SW480 (cell line): Measurements from ENCODE around the gene ZNF620.
"Not testable (repeated sequence)": the region's sequence is repeated elsewhere in the genome, so short reads cannot be mapped to it uniquely, and the experiment has no call there.

Source experiments
- DNase-seq: peaks from one replicate; pipeline ENCODE4 v3.0.0-alpha.2; 2016; ENCODE audit warnings: low spot score

Gene ZNF620

GRCh38 chr3:40505599-40506462 is at the start of gene ZNF620:
Gene ZNF620 (plus strand): TSS chr3:40506039. CDS start chr3:40506353, 314 bp downstream.
- DNase-seq: peak; percentile 92

- DNase-seq: no peak
Observed at GRCh38 chr3:40456279-40456939, 49.4 kb upstream of the ZNF620 start.

DNA sequence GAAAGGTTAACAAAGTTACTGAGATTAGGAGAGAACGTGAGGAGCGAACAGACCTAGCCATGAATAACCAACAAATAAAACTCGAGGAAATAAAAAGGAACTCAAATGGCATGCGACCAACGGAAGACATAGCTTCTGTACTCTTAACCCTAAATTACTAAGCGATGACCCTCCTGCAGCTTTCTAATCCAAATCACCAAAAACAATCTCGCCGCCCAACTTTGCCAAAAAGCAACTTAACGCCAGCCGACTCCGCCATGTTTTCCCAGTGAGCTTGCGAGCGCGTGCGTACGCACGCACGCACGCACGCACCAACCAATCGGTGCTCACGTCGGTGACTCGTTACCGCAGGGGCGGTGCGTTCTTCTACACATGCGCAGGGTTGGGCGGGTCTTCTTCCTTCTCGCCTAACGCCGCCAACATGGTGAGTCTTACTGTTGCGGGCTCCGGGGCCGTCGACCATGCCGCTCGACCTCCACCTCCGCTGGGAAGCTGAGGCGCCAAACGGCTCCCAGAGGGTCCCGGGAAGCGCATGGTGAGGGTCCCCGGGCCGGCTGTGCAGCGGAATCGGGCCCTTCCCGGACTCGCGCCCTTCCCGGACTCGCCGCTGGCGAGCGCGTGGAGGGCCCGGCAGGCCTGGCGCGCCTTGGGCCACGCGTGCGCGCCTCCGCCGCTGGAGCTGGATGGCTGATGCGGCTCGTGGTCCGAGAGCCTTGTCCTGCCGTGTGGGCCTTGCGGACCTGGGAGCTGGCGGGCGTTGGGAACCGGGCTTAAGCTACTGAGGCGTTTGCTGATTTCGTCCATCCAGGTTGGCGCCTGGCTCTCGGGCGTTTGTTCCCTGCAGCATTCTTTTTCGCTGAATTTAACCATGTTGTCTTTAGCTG is 48.7 kb upstream of the ZNF620 start, which contains the start of gene RPL14:
RPL14 (plus strand) TSS at position 400 of the 884 bp plus-strand sequence; CDS start at position 533, 133 bp downstream.
- peak; percentile 94 for DNase-seq

DNA sequence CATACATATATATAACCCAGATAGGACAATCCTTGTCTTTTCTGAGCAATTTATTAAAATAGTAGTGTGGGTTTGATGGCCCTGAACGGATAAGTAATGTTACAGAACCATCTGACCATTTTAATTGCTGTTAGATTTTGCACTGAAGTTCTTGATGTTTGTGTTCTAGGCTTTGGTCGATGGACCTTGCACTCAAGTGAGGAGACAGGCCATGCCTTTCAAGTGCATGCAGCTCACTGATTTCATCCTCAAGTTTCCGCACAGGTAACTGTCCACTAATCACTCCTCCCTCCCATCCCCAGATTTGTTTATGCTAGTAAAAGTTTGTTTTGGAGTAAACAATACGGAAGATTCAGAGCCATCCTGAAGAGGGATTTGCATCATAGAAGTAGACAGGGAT is 47.4 kb upstream of the ZNF620 start:
- no peak for DNase-seq

DNA sequence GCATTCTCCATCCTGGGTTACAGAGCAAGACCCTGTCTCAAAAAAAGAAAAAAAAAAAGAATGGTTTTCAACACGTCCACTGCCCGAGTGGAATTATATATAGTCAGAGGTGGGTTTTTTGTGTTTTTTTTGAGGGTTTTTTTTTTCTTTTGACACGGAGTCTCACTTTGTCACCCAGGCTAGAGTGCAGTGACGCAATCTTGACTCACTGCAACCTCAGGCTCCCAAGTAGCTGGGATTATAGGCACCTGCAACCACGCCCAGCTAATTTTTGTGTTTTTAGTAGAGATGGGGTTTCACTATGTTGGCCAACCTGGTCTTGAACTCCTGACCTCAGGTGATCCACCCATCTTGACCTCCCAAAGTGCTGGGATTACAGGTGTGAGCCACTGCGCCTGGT is 45.4 kb upstream of the ZNF620 start:
- not testable (repeated sequence) for DNase-seq

DNA sequence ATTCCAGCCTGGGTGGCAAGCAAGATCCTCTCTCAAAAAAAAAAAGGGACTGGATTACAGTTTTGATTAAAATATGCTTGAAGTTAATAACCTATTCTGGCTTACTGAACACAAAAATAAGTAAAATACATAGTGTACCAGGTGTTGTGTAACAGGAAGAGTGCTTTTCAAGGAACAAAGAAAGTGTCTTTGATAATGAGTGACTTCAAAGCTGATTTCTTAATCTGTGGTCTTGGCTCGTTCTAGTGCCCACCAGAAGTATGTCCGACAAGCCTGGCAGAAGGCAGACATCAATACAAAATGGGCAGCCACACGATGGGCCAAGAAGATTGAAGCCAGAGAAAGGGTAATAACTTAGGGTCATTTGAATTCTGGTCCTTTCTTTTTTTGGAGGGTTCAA is 44.7 kb upstream of the ZNF620 start:
- DNase-seq: no peak

- DNase-seq: not testable (repeated sequence)
Observed at GRCh38 chr3:40462838-40463237, 43.0 kb upstream of the ZNF620 start.

GRCh38 chr3:40463579-40463978 is 42.3 kb upstream of the ZNF620 start:
- no peak for DNase-seq

DNA sequence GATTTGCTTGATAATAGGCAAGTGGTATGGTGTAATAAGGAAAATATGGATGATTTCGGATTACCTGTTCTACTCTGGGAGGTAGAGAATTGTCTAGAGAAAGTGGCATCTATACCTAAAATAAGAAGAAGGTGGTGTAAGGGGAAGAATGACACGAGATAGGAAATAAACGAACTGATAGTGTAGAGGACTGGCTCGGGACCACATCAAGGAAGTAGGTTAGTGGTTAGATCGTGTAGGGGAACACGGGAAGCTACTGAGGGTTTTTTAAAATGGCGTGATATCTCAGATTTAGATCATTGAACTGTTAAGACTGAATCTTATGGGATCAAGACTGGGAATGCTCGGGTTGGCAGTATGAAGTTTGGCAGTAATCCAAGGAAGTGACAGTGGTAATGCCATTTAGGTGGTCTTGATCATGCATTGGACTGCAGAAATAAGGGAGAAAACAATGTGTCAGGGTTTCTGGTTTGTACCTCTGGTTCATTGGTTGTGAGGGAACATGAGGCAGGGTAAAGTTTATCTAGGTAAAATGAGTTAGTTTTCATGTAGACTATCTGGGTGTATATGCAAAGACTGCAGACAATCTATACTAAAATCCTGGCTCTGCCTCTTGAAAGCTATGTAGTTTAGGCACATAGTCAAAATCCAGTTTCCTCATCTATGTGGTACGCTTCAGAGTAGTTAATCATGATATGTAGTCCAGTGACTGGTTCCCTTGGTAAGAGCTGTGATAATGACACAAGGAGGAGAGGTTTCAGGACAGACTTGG is 41.3 kb upstream of the ZNF620 start:
- no peak for DNase-seq

DNA sequence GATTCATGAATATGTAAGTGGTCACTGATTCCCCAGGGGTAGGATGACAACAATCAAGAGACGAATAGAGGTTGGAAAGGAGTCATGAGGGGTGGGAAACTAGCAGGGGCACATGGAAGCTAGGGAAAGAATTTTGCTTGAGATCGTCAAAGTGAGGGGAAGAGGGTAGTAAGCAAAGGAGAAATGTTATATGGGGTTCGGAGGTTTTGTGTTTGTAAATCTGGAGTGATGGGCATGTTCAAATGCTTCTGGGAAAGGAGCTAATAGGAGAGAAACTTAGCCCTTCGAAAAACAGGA is 40.8 kb upstream of the ZNF620 start:
- no peak for DNase-seq

- DNase-seq: no peak
Observed at GRCh38 chr3:40465456-40465855, 40.4 kb upstream of the ZNF620 start.

DNA sequence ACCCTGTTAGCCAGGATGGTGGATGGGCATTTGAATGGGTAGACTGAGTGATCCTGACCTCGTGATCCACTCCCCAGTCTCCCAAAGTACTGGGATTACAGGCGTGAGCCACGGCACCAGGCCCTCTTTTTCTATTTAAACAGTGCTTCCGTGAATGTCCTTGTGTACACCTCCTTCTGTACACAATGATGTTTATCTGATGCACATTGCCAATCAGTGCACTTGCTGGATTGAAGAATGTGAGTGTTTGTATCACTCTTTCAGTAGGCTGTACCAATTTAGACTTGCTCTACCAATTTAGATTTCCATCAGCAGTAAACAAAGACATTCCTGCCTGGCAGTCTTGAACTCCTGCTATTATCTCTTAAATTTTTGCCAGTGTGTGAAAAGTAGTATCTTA is 37.8 kb upstream of the ZNF620 start:
- no peak for DNase-seq

- DNase-seq: no peak
Observed at GRCh38 chr3:40470701-40471100, 35.1 kb upstream of the ZNF620 start.

DNA sequence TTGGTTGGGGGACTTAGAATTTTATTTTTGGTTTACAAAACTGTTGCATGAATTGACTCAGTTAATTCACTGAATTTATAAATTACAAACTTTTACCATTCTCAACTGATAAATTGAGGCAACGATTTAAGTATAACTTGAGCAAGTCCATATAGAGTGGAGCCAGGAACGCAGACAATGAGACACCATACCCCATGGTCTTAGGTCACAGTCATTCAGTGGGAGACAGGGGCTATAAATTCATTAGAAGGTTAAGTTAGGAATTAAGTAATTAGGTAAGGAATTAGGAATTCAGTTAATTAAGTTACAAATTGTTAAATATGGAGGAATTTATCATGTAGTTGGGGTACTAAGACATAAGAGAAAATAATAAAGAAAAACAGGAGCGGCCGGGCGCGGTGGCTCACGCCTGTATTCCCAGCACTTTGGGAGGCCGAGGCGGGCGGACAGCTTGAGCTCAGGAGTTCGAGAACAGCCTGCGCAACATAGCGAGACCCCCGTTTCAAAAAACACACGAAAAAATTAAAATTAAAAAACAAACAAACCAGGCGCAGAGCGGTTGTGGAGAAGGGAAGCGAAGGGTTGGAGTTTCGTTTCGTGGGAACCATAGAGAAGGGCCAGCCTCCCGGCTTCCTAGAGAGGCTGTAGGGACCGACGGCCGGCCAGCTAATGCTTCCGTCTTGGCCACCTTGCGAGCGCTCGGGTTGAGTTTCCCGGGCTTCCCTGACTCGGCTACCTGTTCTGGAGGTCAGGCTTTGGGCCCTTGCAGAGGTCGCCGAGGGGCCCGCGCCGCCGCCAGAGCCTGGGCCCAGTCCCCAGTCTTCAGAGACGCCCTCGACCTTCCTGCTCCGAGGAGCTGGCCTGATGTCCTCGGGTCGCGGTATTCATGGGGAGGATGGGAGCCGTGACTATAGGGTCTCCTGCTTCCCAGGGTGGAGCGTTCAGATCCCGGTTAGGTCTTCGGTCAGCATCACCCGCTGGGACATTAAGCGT is 29.1 kb upstream of the ZNF620 start, which contains the start of gene ZNF619:
ZNF619 (plus strand) TSS at position 645 of the 993 bp plus-strand sequence. CDS start 858 bp downstream, outside the sequence.
- DNase-seq: peak; percentile 75

DNA sequence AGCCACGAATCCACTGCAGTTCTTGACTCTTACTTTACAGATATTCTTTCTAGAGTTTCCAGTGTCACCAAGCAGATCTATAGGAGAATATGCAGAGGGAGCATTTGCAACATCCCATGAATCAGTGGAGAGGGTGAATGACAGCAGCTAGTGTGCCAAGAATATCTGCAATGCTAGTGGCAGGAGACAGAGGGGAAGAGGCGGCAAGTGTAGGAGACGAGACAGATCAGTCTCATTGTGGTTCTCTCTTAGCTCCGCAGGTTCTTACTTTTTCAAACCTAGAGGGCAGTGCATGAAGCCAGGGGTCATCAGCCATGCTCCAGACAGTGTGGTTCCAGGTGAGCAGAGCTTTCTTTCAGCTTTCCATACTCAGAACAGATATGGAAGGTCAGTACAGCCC is 28.2 kb upstream of the ZNF620 start:
- DNase-seq: no peak

DNA sequence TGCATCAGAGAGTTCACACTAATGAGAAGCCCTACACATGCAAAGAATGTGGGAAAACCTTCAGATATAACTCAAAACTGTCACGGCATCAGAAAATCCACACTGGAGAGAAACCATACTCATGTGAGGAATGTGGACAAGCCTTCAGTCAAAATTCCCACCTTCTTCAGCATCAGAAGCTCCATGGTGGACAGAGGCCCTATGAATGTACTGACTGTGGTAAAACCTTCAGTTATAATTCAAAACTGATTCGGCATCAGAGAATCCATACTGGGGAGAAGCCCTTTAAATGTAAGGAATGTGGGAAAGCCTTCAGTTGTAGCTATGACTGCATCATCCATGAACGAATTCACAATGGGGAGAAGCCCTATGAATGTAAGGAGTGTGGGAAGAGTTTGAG is 18.7 kb upstream of the ZNF620 start:
- no peak for DNase-seq

DNA sequence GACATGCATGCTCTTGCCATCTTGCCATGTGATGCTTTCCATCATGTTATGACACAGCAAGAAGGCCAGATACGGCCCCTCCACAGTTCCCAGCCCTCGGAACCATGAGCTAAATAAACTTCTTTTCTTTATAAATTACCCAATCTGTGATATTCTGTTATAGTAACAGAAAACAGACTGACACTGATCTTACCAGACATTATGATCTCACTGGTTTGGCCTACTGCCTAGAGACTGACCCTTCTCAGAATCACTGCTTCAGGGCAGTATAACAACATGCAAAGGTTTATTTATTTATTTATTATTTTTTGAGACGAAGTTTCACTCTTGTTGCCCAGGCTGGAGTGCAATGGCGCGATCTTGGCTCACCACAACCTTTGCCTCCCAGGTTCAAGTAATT is 14.9 kb upstream of the ZNF620 start:
- DNase-seq: no peak

DNA sequence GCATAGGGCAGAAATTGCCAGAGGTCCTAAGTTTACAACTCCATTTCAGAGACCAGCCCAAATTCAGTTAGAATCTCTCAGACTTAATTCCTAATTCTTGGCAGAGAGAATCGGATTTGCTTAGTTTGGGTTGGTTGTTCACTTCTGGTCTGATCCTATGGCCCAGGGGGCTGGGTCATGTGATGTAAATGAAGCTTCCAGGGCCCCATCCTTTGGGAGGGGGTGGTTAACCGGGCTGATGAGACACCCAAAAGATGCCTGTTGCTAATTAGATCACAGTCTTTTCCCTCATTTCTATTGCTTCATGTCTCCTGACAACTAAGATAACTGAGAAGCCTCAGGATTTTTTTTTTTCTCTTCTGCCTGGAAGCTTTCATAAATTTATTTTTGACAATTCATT is 11.1 kb upstream of the ZNF620 start:
- DNase-seq: no peak

DNA sequence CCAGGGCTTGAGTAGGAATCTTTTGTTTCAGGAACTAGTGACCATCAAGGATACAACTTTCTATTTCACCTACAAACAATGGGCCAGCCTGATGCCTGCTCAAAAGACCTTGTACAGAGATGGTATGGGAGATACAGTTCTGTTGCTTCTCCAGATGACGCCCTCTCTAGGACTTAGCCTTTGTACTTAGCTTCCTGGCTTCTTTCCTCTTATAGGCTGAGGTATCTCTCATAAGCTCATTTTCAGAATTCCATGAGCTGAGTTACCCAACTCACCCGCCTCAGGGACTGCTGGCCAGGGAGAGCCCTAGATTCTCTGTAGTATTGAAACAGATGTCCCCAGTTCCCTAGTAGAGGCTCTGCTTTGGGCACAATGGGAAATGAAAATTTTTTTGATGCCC is 8.6 kb upstream of the ZNF620 start:
- no peak for DNase-seq

GRCh38 chr3:40499952-40500351 is 5.9 kb upstream of the ZNF620 start:
- DNase-seq: no peak
